H9 (cell line): ENCODE measurements around the gene PIP5KL1. TPM values are rescaled to one million over a fixed set of nuclear protein-coding genes. Genes with fewer than 3 reads are reported as not detected.

ENCODE experiments used
- DNase-seq: peaks from one replicate; pipeline ENCODE4 v3.0.0-alpha.2; 2017
- H2AFZ ChIP-seq: one replicate; pipeline ENCODE4 v1.6.1; 2013; ENCODE audit warnings: mild to moderate bottlenecking, low read length, control low read depth, moderate library complexity
- H2AK5ac ChIP-seq: 2 replicates; pipeline ENCODE4 v1.6.1; 2013; ENCODE audit warnings: low read length, control low read depth, mixed read lengths; ENCODE audit not compliant: insufficient read length
- H2BK120ac ChIP-seq: one replicate; pipeline ENCODE4 v1.6.1; 2013; ENCODE audit warnings: low read depth, mild to moderate bottlenecking, low read length, control low read depth, inconsistent platforms; ENCODE audit not compliant: poor library complexity, severe bottlenecking
- H2BK12ac ChIP-seq: 2 replicates; pipeline ENCODE4 v1.6.1; 2013; ENCODE audit warnings: low read length, control low read depth, mixed read lengths, low read depth; ENCODE audit not compliant: insufficient read length
- H2BK15ac ChIP-seq: 2 replicates; pipeline ENCODE4 v1.6.1; 2013; ENCODE audit warnings: low read depth, low read length, control low read depth
- H2BK20ac ChIP-seq: one replicate; pipeline ENCODE4 v1.6.1; 2013; ENCODE audit warnings: low read depth, mild to moderate bottlenecking, low read length, control low read depth, inconsistent platforms; ENCODE audit not compliant: poor library complexity, severe bottlenecking
- H2BK5ac ChIP-seq: 2 replicates; pipeline ENCODE4 v1.6.1; 2013; ENCODE audit warnings: low read length, control low read depth, mixed read lengths; ENCODE audit not compliant: insufficient read length
- H3K14ac ChIP-seq: 2 replicates; pipeline ENCODE4 v1.6.1; 2013; ENCODE audit warnings: low read length, control low read depth; ENCODE audit not compliant: insufficient read depth
- H3K18ac ChIP-seq: 2 replicates; pipeline ENCODE4 v1.6.1; 2013; ENCODE audit warnings: low read depth, mild to moderate bottlenecking, mixed read lengths, low read length, control low read depth; ENCODE audit not compliant: insufficient read length
- H3K23ac ChIP-seq: 2 replicates; pipeline ENCODE4 v1.6.1; 2013; ENCODE audit warnings: low read length, control low read depth, mixed read lengths, low read depth; ENCODE audit not compliant: insufficient read length
- H3K23me2 ChIP-seq: 2 replicates; pipeline ENCODE4 v1.6.1; 2013; ENCODE audit warnings: low read depth, mild to moderate bottlenecking, mixed read lengths, low read length, control low read depth; ENCODE audit not compliant: insufficient read length, poor library complexity, severe bottlenecking
- H3K27ac ChIP-seq: 2 replicates; pipeline ENCODE4 v1.5.1; 2013; ENCODE audit warnings: low read length, control low read depth, mixed read lengths, low read depth; ENCODE audit not compliant: insufficient read length
- H3K27me3 ChIP-seq: 2 replicates; pipeline ENCODE4 v1.6.1; 2013; ENCODE audit warnings: low read length, control low read depth, inconsistent platforms; ENCODE audit not compliant: insufficient read depth
- H3K4ac ChIP-seq: 2 replicates; pipeline ENCODE4 v1.6.1; 2013; ENCODE audit warnings: low read depth, mild to moderate bottlenecking, control low read depth, inconsistent platforms, low read length, moderate library complexity
- H3K4me1 ChIP-seq: 2 replicates; pipeline ENCODE4 v1.6.1; 2013; ENCODE audit warnings: low read length, control low read depth, inconsistent platforms; ENCODE audit not compliant: insufficient read depth
- H3K4me2 ChIP-seq: 2 replicates; pipeline ENCODE4 v1.6.1; 2013; ENCODE audit warnings: low read length, control low read depth, mixed read lengths; ENCODE audit not compliant: insufficient read length, insufficient read depth
- H3K56ac ChIP-seq: 2 replicates; pipeline ENCODE4 v1.6.1; 2013; ENCODE audit warnings: low read depth, mild to moderate bottlenecking, mixed read lengths, low read length, control low read depth; ENCODE audit not compliant: insufficient read length
- H3K79me1 ChIP-seq: 2 replicates; pipeline ENCODE4 v1.6.1; 2013; ENCODE audit warnings: low read depth, mild to moderate bottlenecking, moderate library complexity, low read length, control low read depth, inconsistent platforms; ENCODE audit not compliant: insufficient read depth, poor library complexity, severe bottlenecking
- H3K79me2 ChIP-seq: 2 replicates; pipeline ENCODE4 v1.6.1; 2013; ENCODE audit warnings: low read length, control low read depth, inconsistent platforms; ENCODE audit not compliant: insufficient read depth
- H3K9ac ChIP-seq: 2 replicates; pipeline ENCODE4 v1.6.1; 2013; ENCODE audit warnings: low read length, control low read depth, mixed read lengths; ENCODE audit not compliant: insufficient read length; ENCODE audit errors: extremely low read depth
- H3K9me3 ChIP-seq: one replicate; pipeline ENCODE4 v1.6.1; 2013; ENCODE audit warnings: low read depth, low read length, inconsistent platforms; ENCODE audit not compliant: control insufficient read depth
- H3T11ph ChIP-seq: one replicate; pipeline ENCODE4 v1.6.1; 2013; ENCODE audit warnings: mild to moderate bottlenecking, low read length, control low read depth, inconsistent platforms
- H4K20me1 ChIP-seq: one replicate; pipeline ENCODE4 v1.6.1; 2013; ENCODE audit not compliant: control insufficient read depth, insufficient read length, insufficient read depth
- H4K5ac ChIP-seq: 2 replicates; pipeline ENCODE4 v1.6.1; 2013; ENCODE audit warnings: low read depth, mild to moderate bottlenecking, mixed read lengths, low read length, control low read depth; ENCODE audit not compliant: insufficient read length
- H4K8ac ChIP-seq: replicated peaks from 2 replicates; pipeline ENCODE4 v1.6.1; 2013; ENCODE audit warnings: low read length, control low read depth, mixed read lengths, low read depth; ENCODE audit not compliant: insufficient read length
- H4K91ac ChIP-seq: 2 replicates; pipeline ENCODE4 v1.6.1; 2013; ENCODE audit warnings: low read depth, mild to moderate bottlenecking, moderate library complexity, mixed read lengths, low read length, control low read depth; ENCODE audit not compliant: insufficient read length
- H3K27ac Mint-ChIP-seq, 3 experiments: 2 replicates in 2 of 3; 3 replicates in 1 of 3; pipeline ENCODE4 v1.8.0; 2020 to 2021; ENCODE audit warnings: mixed read lengths in 3 of 3, mild to moderate bottlenecking in 1 of 3, moderate library complexity in 1 of 3
- H3K27me3 Mint-ChIP-seq: 2 replicates; pipeline ENCODE4 v1.8.0; 2021; ENCODE audit warnings: low read depth, mild to moderate bottlenecking, moderate library complexity, mixed read lengths
- H3K36me3 Mint-ChIP-seq, 3 experiments: 2 replicates in 2 of 3; 3 replicates in 1 of 3; pipeline ENCODE4 v1.8.0; 2020 to 2021; ENCODE audit warnings: low read depth in 3 of 3, mixed read lengths in 3 of 3; ENCODE audit not compliant: insufficient read depth in 1 of 3
- H3K4me1 Mint-ChIP-seq, 2 experiments: 2 replicates each; pipeline ENCODE4 v1.8.0; 2020; ENCODE audit warnings: mixed read lengths in 2 of 2
- H3K4me3 Mint-ChIP-seq, 2 experiments: 2 replicates in 1 of 2; 3 replicates in 1 of 2; pipeline ENCODE4 v1.8.0; 2020 to 2021; ENCODE audit warnings: mild to moderate bottlenecking in 2 of 2, mixed read lengths in 2 of 2, moderate library complexity in 1 of 2
- H3K9me3 Mint-ChIP-seq, 2 experiments: 2 replicates in 1 of 2; 3 replicates in 1 of 2; pipeline ENCODE4 v1.8.0; 2020; ENCODE audit warnings: mild to moderate bottlenecking in 2 of 2, mixed read lengths in 2 of 2, moderate library complexity in 1 of 2
- WGBS: extraction: QIAGEN DNeasy Blood & Tissue Kit; methylation state at CpG from one replicate; pipeline ENCODE4 v1.1.7; 2013; ENCODE audit warnings: missing lambda C conversion rate, low lambda C conversion rate, mixed read lengths; ENCODE audit not compliant: insufficient read length; ENCODE audit errors: extremely low coverage; 5-methylcytosine and 5-hydroxymethylcytosine counted together
- total RNA-seq: library from RNA; stranded (reverse); gene quantifications from 2 replicates; pipeline ENCODE4 v1.2.1, GENCODE V29; 2021
- TF ChIP-seq, protein P1 (sequence below): fragments of 200-600 bp; sonication (generic); conservative IDR thresholded peaks from 3 replicates; pipeline ENCODE4 v1.8.0; 2021; ENCODE audit warnings: antibody characterized with exemption, mild to moderate bottlenecking

Gene PIP5KL1
- total RNA-seq, 1 experiment from 2014 or later, result 11.6 TPM

DNA sequence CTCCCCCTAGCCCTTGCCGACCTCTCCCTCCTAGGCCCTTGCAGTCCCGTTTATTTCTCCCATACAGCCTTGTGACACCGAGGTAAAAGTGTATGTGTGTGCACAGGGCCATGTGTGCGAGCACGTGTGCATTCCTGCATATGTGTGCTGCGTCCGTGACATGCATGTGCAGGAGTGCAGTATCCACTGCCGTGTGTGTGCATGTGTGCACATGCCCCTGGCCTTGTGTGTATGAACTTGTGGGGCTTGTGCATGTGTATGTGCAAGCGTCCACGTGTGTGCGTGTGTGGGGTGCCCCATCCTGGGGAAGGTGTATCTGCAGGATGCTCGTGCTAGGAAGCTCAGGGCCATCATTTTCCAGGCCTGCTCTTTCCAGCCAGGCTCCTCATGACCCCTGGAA lies 59.7 kb downstream of the PIP5KL1 start:
- Histone ChIP-seq H3K23ac (no peak overlapping the region), H3K9ac (no peak overlapping the region), H3K14ac (no peak overlapping the region), H3T11ph (no peak overlapping the region), H3K23me2 (no peaks in the 10 kb centered on the region), H3K4me1 (no peaks in the 10 kb centered on the region), H2BK12ac (no peak overlapping the region), H3K79me2 (no peaks in the 10 kb centered on the region), H3K27me3 (no peaks in the 10 kb centered on the region), H3K56ac (no peak overlapping the region), H2AFZ (no peak overlapping the region), H3K79me1 (no peaks in the 10 kb centered on the region), H2BK5ac (no peak overlapping the region), H3K4me2 (no peak overlapping the region), H3K18ac (no peak overlapping the region), H3K4ac (no peak overlapping the region), H2BK15ac (no peak overlapping the region), H2AK5ac (no peak overlapping the region), H4K5ac (no peak overlapping the region), H3K9me3 (no peaks in the 10 kb centered on the region), H4K91ac (no peak overlapping the region), H4K8ac (no peak overlapping the region), H2BK120ac (no peak overlapping the region), H3K27ac (no peak overlapping the region), H2BK20ac (no peak overlapping the region), H4K20me1 (no peaks in the 10 kb centered on the region)
- no peak overlapping the region for H3K27ac Mint-ChIP-seq
- no peak overlapping the region for H3K4me3 Mint-ChIP-seq
- WGBS, result no CpG with 5 or more reads among the region's 12 CpGs
- TF ChIP-seq, protein P1, sequence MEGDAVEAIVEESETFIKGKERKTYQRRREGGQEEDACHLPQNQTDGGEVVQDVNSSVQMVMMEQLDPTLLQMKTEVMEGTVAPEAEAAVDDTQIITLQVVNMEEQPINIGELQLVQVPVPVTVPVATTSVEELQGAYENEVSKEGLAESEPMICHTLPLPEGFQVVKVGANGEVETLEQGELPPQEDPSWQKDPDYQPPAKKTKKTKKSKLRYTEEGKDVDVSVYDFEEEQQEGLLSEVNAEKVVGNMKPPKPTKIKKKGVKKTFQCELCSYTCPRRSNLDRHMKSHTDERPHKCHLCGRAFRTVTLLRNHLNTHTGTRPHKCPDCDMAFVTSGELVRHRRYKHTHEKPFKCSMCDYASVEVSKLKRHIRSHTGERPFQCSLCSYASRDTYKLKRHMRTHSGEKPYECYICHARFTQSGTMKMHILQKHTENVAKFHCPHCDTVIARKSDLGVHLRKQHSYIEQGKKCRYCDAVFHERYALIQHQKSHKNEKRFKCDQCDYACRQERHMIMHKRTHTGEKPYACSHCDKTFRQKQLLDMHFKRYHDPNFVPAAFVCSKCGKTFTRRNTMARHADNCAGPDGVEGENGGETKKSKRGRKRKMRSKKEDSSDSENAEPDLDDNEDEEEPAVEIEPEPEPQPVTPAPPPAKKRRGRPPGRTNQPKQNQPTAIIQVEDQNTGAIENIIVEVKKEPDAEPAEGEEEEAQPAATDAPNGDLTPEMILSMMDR, result no peak
- no peak for DNase-seq
- peaks cover 0 to 13% (median 0%) of the 10 kb centered on the region in 3 experiments; a peak in 4 of 7 replicates for H3K36me3 Mint-ChIP-seq
- peaks cover 6 to 15% of the 10 kb centered on the region in 2 experiments; a peak in 3 of 4 replicates for H3K4me1 Mint-ChIP-seq
- H3K27me3 Mint-ChIP-seq, result no peaks in the 10 kb centered on the region
- H3K9me3 Mint-ChIP-seq, result no peaks in the 10 kb centered on the region

Other genes starting within 250 kb of the PIP5KL1 start
- gene CFAP157, start 223.8 kb downstream of the PIP5KL1 start, total RNA-seq, result 0.15 and 0.22 TPM in 2 replicates
- gene PTRH1, start 215.1 kb downstream of the PIP5KL1 start, total RNA-seq, result 10.6 and 10.9 TPM in 2 replicates
- not detected in 2 replicates for gene TTC16, start 214.7 kb downstream of the PIP5KL1 start, total RNA-seq
- 13.2 and 16.3 TPM in 2 replicates for gene TOR2A, start 195.5 kb downstream of the PIP5KL1 start, total RNA-seq
- gene SH2D3C, start 152.1 kb downstream of the PIP5KL1 start, total RNA-seq, result 1.3 and 1.7 TPM in 2 replicates
- gene CDK9, start 144.7 kb downstream of the PIP5KL1 start, total RNA-seq, result 85.7 and 87.8 TPM in 2 replicates
- 68.4 TPM in 2 replicates for gene FPGS, start 127.9 kb downstream of the PIP5KL1 start, total RNA-seq
- 1.8 and 2.1 TPM in 2 replicates for gene ENG, start 76.1 kb downstream of the PIP5KL1 start, total RNA-seq
- gene AK1, start 53.1 kb downstream of the PIP5KL1 start, total RNA-seq, result 31.6 and 41.9 TPM in 2 replicates
- 29.8 and 30.2 TPM in 2 replicates for gene ST6GALNAC6, start 31.2 kb downstream of the PIP5KL1 start, total RNA-seq
- 15.4 and 16.5 TPM in 2 replicates for gene ST6GALNAC4, start 13.7 kb downstream of the PIP5KL1 start, total RNA-seq
- gene DPM2, start 7.1 kb upstream of the PIP5KL1 start, total RNA-seq, result 44.7 and 46.1 TPM in 2 replicates
- gene EEIG1, start 50.2 kb upstream of the PIP5KL1 start, total RNA-seq, result 52.3 and 59.5 TPM in 2 replicates
- gene NAIF1, start 136.5 kb upstream of the PIP5KL1 start, total RNA-seq, result 6.3 TPM in 2 replicates
- gene SLC25A25, start 137.5 kb upstream of the PIP5KL1 start, total RNA-seq, result 16.0 and 16.9 TPM in 2 replicates
- 60.4 and 63.9 TPM in 2 replicates for gene PTGES2, start 197.0 kb upstream of the PIP5KL1 start, total RNA-seq
- not detected in 2 replicates for gene LCN2, start 218.7 kb upstream of the PIP5KL1 start, total RNA-seq
- 72.5 and 74.9 TPM in 2 replicates for gene BBLN, start 229.5 kb upstream of the PIP5KL1 start, total RNA-seq